HL-60 (cell line): ENCODE measurements around the gene SUV39H2.

Experiments
- DNase-seq, 2 experiments: peaks; one replicate each; pipeline ENCODE4 v3.0.0-alpha.2; 2010 to 2020; ENCODE audit warnings: low read depth in 1 of 2, low spot score in 1 of 2
- H3K27ac ChIP-seq: fragments of 250-450 bp; sonication (Bioruptor Pico); replicated peaks from 2 replicates; pipeline ENCODE4 v1.5.1; 2020; ENCODE audit warnings: mild to moderate bottlenecking, moderate library complexity
- H3K27me3 ChIP-seq: fragments of 250-450 bp; sonication (Bioruptor Pico); 2 replicates; pipeline ENCODE4 v1.5.1; 2021; ENCODE audit warnings: mild to moderate bottlenecking, moderate library complexity; ENCODE audit not compliant: insufficient read depth, poor library complexity, severe bottlenecking
- H3K4me3 ChIP-seq: replicated peaks from 2 replicates; pipeline ENCODE4 v1.5.1; 2011; ENCODE audit warnings: mild to moderate bottlenecking, control low read depth, low read length; ENCODE audit not compliant: insufficient read depth
- CTCF ChIP-seq: IDR thresholded peaks from one replicate; pipeline ENCODE4 v1.5.1; 2011; ENCODE audit warnings: low read length, control low read depth, inconsistent platforms; ENCODE audit not compliant: insufficient read depth
- GABPA ChIP-seq: IDR thresholded peaks from 2 replicates; pipeline ENCODE4 v1.6.1; 2012; ENCODE audit warnings: low read depth
- POLR2AphosphoS5 ChIP-seq: IDR thresholded peaks from 2 replicates; pipeline ENCODE4 v1.6.1; 2012; ENCODE audit warnings: low read depth
- REST ChIP-seq: IDR thresholded peaks from 2 replicates; pipeline ENCODE4 v1.6.1; 2012; ENCODE audit warnings: low read depth; ENCODE audit not compliant: insufficient replicate concordance
- SPI1 ChIP-seq: IDR thresholded peaks from 2 replicates; pipeline ENCODE4 v1.6.1; 2012; ENCODE audit warnings: low read depth, mild to moderate bottlenecking, borderline replicate concordance

Gene SUV39H2

GRCh38 chr10:14837003-14837756, 41.5 kb upstream of the SUV39H2 start:
- no peak for DNase-seq
- H3K27me3 ChIP-seq, result no peaks in the 10 kb centered on the region
- TF ChIP-seq GABPA, result no peak
- TF ChIP-seq CTCF, result no peak
- TF ChIP-seq SPI1, result no peak
- no peak for TF ChIP-seq REST
- TF ChIP-seq POLR2AphosphoS5, result no peak
- H3K27ac ChIP-seq, result peak overlapping the region; percentile 74
- peak overlapping the region; percentile 65 for H3K4me3 ChIP-seq

GRCh38 chr10:14837757-14838581, 40.7 kb upstream of the SUV39H2 start, which contains the start of the genes CDNF, HSPA14 and MSANTD7:
CDNF (minus strand) TSS chr10:14838037; CDS start chr10:14837946, 91 bp downstream.
HSPA14 (plus strand) TSS chr10:14838306; CDS start chr10:14838403, 97 bp downstream.
MSANTD7 (plus strand) TSS chr10:14838306; CDS start chr10:14842285, 3,979 bp downstream.
- TF ChIP-seq REST (no peak), POLR2AphosphoS5 (peak; percentile 54; the same call in 1 of the 2 replicates), CTCF (no peak)
- DNase-seq, result peak; percentile 93 to 96
- no peaks in the 10 kb centered on the region for H3K27me3 ChIP-seq
- H3K4me3 ChIP-seq, result peak within 1 kb of the TSS; percentile 80
- peak within 1 kb of the TSS; percentile 94 for H3K27ac ChIP-seq

- peak in 1 of 2 experiments; percentile 6 for DNase-seq
- TF ChIP-seq SPI1, result no peak
- TF ChIP-seq CTCF, result no peak
- TF ChIP-seq REST, result no peak
- TF ChIP-seq POLR2AphosphoS5, result no peak
- no peak for TF ChIP-seq GABPA
- H3K4me3 ChIP-seq, result peak overlapping the region; percentile 80
- H3K27ac ChIP-seq, result peak overlapping the region; percentile 94
- no peaks in the 10 kb centered on the region for H3K27me3 ChIP-seq
Observed at GRCh38 chr10:14838582-14839304, 39.9 kb upstream of the SUV39H2 start.
